ENCODE results near the gene HPSE.
"Not testable (repeated sequence)": the region's sequence is repeated elsewhere in the genome, so short reads cannot be mapped to it uniquely, and the experiment has no call there.

Gene HPSE

DNA sequence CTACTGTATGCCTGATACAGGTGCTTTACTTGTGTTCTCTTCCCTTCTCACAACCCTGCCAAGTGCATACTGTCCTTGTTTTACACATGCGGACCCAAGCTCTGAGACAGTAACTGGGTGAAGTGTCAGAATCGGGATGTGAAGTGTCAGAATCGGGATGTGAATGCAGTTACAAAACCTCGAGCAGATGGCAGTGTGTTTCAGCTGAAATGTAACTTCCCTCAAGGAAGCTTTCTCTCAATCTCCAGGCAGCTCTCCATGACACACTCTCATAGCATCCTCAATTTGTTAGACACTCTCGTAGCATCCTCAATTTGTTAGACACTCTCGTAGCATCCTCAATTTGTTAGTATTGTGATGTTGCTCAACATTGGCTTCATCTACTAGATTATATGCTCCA, 1.1 kb upstream of the HPSE start:
- in situ Hi-C loops (cut with MboI; ENCODE audit: low sequenced_read_pairs), result no loop called here

DNA sequence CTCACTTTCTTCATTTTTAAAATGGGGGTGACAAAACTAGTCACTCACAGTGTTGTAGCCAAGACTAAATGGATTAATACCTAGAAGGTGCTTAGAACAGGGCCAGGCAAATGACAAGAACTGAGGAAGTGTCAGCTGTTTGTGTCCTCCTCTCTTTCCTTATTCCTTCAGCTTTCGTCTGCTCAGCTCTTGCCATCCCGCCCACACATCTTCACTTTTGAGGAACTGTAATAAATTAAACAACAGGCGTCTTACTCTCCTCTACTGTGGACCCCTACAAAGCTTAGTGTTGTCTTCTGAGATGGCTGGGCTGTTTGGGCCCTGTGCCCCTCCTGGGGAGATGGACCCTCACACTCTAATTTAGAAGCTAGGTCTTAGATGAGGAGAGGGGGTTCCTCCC, 2.7 kb downstream of the HPSE start:
- in situ Hi-C loops (cut with MboI; ENCODE audit: low sequenced_read_pairs), result no loop called here

DNA sequence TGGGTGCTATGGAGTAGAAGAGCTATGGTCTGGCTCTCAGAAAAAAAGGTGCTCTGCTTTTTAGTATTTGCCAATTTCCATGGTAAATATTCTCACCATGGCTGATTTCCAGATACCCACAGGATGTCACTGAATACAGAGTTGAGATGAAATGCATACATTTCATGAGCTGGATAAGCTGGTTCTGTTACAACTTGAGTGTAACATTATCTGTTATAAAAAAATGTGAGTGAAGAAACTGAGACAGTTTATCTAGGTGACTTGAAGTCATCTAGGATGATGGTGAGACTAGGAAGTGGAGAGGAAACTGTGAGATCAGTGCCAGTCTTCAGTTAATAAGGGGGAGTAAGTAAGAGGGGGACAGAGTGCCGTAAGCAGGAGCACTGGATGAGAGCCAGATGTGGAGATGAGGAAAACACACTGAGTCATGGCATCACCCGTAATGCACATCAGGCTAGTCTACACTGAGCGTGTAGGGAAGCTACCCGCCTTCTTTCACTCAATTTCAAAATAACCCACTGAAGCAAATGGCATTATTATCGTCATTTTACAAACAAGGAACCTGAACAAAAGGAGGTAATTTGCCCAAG, 5.0 kb downstream of the HPSE start:
- in situ Hi-C loops (cut with MboI; ENCODE audit: low sequenced_read_pairs), result no loop called here

DNA sequence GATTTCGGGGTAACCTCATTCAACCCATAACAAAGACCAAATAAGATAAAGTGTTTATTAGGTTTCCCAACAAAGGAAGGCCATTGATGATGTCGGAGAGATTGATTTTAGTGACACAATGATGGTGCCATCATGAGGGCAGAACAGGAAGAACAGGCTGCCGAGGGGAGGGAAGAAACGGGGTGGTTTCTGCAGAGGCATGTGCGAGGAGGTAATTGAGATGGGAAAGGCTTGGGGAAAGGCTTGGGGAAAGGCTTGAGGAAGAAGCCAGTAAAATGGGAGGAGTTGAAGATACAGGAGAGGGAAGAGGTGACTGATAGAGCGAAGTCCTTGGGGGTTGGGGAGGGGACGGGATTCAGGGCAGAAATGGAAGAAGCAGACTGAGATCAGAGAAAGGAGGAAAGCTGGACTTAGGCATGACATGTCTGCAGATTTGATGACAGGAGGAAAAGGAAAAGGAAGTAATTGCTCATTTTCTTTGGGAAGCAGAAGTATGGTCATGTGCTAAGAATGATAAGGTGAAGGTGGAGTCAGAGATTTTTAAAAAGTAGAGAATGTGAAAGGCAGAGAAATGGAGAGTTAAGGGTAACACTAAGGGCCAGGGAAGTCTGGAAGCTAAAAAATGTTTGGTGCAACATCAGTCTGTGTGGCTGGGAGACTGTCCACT, 6.0 kb downstream of the HPSE start:
- in situ Hi-C loops (cut with MboI; ENCODE audit: low sequenced_read_pairs), result no loop called here

DNA sequence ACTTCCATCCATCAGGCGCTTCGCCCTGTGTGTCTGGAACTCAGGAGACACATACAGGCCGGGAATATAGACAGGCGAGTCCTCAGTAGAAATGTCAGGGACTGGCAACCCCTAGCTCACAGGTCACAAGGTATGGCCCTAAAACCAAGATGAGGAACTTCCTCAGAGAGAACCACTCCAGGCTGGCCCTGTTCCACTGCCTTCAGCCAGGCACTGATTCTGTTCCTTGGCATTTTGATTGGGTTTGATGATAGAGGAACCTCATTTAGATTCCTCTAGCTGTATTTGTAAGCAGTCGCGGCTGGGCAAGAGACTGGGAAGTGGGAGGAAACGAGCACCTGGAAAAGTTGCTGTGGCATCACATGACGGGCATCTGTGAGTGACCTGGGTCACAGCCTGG, 8.1 kb downstream of the HPSE start:
- in situ Hi-C loops (cut with MboI; ENCODE audit: low sequenced_read_pairs), result no loop called here

DNA sequence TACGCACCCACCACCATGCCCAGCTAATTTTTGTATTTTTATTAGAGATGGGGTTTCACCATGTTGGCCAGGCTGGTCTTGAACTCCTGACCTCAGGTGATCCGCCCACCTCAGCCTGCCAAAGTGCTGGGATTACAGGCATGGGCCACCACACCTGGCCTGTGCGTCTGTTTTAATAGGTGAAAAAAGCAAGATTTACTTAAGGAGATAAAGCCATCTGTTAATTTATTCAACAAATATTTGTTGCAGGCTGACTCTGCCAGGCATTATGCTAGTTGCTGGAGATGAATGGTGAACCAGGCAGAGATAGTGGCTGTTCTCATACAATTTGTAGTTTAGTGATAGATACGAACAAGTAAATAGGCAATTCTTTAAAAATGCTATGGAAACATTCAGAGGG, 9.3 kb downstream of the HPSE start:
- in situ Hi-C loops (cut with MboI; ENCODE audit: low sequenced_read_pairs), result not testable (repeated sequence)

DNA sequence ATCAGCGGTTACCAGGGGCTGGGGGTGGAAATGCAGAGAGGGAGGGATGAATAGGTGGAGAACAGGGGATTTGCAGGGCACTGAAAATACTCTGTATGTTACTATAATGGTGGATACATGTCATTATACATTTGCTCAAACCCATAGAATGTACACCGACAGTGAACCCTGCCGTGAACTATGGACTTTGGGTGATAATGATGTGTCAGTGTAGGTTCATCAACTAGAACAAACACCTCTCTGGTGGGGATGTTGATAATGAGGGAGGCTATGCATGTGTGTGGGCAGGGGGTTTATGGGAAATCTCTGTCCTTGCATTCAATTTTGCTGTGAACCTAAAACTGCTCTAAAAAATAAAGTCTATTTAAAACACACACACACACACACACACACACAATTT, 11.5 kb downstream of the HPSE start:
- in situ Hi-C loops (cut with MboI; ENCODE audit: low sequenced_read_pairs), result no loop called here

DNA sequence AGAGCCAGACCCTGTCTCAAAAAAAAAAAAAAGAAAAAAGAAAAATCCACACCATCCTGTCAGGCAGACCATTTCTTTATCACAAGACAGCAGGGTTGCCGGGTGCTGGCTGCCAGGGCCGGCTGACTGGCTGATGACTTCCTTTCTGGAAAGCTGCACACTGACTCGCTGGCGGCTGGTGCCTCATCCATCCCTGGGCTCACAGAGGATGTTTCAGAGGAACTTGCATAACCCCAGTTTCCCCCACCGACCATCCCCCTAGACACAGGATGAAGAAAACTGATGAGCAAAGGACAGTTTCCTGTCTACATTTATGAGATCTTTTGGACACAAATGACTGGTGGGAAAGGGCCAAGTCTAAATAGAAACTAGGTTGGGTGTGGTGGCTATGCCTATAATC, 14.1 kb downstream of the HPSE start:
- in situ Hi-C loops (cut with MboI; ENCODE audit: low sequenced_read_pairs), result no loop called here

DNA sequence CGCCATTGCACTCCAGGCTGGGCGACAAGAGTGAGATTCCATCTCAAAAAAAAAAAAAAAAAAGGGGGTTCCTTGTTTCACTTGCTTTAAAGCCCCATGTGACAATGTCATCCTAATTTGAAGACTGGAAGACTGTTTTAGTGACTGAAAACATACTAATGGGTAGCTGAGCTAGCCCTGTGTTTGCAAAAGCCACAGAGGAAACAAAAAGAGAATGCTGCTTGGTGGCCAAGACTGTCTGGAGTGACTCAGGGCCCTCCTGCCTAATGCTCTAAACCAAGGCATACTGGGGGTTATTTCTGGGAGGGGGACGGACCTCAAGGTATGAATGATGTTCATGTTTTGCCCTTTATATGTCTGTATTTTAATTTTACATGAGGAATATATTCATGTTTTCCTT, 16.0 kb downstream of the HPSE start:
- in situ Hi-C loops (cut with MboI; ENCODE audit: low sequenced_read_pairs), result no loop called here

DNA sequence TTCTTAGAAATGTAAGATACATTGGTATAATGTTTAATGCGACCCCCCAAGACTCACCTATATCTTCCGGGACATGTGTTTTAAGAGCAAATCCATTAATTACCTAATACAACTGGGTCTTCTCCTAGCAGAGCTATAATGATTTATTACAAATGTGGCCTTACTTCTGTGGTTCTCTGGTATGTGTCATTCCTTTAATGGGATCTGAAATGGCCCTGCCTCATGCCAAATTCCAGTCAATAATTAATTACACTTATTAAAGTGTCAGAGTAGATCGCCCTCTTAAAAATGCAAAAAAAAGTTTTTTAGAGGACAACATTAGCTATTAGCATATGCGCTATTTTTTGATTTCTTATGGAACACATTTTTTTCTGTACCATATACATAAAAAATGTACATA, 17.0 kb downstream of the HPSE start:
- in situ Hi-C loops (cut with MboI; ENCODE audit: low sequenced_read_pairs), result no loop called here

DNA sequence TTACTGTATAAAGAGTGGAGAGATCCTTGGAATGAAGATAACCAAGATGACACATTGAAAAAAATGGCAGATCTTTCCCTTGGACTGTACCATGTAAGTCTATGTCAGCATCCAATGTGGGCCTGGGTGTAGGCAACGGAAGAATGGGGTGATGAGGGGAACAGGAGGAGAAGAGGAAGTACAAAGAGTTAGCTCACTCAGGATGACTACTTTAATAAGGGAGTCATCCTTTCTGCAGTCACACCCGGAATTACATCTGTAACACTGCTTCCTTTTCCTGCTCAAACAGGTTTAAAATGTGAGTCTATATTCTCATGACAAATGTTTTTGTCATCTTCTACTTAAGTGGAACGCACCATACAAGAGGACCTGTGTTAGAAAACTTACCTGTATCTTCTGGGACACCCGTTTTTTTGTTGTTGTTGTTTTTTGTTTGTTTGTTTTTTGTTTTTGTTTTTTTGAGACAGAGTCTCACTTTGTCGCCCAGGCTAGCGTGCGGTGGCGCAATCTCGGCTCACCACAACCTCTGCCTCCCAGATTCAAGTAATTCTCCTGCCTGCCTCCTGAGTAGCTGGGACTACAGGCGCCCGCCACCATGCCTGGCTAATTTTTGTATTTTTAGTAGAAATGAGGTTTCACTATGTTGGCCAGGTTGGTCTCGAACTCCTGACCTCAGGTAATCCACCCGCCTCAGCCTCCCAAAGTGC, 18.0 kb downstream of the HPSE start:
- in situ Hi-C loops (cut with MboI; ENCODE audit: low sequenced_read_pairs), result no loop called here

DNA sequence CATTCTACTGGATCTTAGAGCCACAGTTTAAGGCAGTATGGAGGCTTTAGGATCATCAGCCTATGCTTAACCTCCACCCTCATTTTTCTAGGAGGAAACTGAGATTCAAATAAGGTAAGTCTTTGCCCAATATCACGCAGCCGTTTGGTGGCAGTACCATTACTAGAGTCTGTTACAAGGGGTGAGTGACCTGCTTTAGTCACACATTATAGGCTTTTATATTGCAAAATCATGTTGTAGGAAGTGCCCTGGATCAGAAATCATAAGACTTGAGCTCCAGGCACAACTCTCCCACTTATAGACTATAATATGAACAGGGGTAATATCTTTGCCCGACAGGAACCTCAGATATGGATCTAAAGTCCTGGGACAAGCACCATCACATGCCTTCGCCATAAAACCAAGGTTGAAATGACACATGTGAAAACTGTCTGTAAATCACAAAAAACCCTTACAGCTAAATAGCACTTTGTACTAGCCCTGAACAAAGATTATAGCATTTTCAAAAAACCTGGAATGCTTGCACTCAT, 19.2 kb downstream of the HPSE start:
- in situ Hi-C loops (cut with MboI; ENCODE audit: low sequenced_read_pairs), result no loop called here

DNA sequence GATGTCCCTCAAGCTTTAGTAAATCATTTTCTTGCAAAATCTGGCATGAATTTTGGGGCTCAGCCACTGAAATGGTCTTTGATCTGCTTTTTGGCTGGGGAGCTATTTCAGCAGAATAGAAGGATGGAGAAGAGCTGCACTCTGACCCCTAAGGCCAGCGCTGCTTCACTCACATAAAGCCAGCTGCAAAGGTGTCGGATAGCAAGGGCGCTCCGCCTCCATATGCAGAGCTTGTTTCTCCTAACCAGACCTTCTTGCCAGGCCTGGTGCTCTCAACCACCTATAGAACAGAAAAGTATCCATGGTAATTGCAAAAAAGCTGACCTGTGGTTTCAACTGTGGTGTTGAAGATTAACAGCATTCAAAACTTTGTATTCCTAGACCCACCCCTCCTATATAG, 26.0 kb downstream of the HPSE start:
- in situ Hi-C loops (cut with MboI; ENCODE audit: low sequenced_read_pairs), result no loop called here

DNA sequence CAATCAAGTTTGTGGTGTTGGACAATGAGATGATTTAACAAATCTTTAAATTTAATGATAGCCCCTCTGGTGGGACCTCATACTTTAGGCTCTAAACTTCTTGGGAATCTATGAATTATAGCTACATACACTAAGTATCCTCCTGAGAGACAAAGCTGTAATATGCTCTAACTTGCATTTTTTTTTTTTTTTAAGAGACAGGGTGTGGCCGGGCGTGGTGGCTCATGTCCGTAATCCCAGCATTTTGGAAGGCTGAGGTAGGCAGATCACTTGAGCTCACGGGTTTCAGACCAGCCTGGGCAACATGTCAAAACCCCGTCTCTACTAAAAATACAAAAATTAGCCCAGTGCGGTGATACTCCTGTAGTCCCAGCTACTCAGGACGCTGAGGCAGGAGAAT, 26.7 kb downstream of the HPSE start:
- in situ Hi-C loops (cut with MboI; ENCODE audit: low sequenced_read_pairs), result no loop called here

DNA sequence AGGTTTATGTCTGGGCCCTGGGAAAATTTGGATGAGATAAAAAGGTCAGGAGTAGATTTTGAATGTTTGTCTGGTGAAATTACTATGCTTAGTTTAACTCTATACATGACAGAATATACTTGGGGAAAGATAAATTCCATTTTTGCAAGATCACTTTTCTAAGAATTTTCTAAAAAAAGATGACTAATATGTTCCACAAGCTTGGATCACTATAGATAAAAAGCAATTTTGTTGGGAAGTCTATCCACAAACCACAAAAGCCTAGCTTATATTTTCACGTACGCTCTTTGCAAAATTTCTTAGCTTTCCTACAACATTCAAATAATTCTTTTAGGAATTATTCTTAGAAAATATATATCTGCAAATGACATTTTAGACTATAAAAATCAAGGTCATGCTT, 29.5 kb downstream of the HPSE start:
- in situ Hi-C loops (cut with MboI; ENCODE audit: low sequenced_read_pairs), result no loop called here

DNA sequence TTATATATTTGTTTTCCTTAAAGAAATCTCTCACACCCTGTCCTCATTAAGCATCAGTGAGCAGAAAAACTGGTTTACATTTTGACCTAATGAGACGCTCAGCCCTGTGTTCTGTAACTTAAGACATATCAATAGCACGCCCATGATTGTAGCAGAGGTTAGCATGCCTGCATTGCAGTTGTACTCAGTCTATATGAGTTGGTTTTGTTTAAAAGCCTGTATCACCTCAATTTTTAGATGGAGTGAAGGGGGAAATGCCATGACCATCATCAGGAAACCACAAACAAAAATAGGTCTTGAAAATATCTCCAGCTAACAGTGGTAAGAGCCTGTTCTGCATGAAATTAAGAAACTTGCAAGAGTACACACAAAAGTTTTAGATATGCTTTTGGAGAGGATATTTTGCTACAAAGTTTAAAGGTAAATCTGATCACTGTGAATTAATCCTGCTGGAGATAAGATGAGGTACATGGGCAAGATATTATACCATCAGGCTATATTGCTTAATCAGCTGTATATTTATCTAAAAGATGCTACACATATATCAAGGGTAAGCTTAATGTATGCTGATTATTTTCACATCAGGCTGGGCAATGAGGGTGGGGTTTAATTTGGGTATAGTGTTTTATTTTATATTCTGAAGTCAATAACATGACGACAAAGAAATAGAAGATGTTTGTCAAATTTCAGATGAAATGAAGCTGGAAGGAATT, 36.9 kb downstream of the HPSE start:
- in situ Hi-C loops (cut with MboI; ENCODE audit: low sequenced_read_pairs), result no loop called here

DNA sequence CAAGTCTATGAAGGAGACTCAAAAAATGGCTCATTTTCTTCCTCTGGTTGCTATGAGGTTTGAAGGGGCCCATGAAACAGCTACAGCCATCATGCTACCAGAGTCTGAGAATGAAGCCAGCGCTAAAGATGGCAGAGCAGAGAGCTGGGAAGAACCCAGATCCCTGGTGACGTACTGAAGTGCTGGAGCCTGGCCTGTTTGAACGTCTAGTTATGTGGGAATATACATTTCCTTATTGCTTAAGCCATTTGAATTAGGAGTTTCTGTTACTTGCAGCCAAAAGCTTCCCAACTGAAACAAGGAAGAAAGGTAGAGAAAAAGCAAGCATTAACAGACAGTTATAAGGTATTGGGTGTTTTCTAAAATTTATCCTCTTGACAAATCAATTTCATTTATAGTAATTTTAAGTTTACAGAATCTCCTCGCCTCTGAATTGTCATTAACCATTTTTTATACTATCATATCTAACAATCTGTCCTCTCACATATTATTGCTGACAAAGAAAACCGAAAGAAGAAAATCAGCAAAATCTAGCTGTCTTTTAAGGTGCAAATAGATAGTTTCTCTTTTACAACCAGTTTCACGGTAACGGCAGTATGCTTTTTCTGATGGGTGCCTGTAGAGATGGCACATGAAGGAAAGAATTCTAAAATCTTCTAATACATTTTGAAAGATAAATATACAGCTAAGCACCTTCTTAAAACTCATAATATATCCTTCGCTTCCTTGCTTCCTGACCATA, 41.2 kb downstream of the HPSE start:
- in situ Hi-C loops (cut with MboI; ENCODE audit: low sequenced_read_pairs), result no loop called here

DNA sequence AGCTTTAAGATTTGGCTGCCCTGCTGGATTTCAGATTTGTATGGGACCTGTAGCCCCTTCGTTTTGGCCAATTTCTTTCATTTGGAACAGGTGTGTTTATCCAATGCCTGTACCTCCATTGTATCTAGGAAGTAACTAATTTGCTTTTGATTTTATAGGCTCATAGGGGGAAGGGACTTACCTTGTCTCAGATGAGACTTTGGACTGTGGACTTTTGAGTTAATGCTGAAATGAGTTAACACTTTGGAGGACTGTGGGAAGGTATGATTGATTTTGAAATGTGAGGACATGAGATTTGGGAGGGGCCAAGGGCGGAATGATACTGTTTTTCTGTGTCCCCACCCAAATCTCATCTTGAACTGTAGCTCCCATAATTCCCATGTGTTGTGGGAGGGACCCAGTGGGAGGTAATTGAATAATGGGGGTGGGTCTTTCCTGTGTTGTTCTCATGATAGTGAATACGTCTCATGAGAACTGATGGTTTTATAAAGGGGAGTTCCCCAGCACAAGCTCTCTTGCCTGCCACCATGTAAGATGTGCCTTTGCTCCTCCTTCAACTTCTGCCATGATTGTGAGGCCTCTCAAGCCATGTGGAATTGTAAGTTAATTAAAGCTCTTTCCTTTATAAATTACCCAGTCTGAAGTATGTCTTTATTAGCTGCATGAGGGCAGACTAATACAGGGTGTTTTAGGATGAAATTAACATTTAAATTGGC, 44.4 kb downstream of the HPSE start:
- in situ Hi-C loops (cut with MboI; ENCODE audit: low sequenced_read_pairs), result not testable (repeated sequence)

DNA sequence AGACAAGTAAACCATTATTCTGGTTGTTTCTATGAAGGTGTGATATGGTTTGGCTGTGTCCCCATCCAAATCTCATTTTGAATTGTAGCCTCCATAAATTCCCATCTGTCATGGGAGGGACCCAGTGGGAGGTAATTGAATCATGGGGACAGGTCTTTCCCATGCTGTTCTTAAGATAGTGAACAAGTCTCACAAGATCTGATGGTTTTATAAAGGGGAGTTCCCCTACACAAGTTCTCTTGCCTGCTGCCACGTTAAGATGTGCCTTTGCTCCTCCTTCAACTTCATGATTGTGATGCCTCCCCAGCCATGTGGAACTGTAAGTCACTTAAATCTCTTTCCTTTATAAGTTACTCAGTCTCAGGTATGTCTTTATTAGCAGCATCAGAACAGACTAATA, 46.3 kb downstream of the HPSE start:
- in situ Hi-C loops (cut with MboI; ENCODE audit: low sequenced_read_pairs), result not testable (repeated sequence)

DNA sequence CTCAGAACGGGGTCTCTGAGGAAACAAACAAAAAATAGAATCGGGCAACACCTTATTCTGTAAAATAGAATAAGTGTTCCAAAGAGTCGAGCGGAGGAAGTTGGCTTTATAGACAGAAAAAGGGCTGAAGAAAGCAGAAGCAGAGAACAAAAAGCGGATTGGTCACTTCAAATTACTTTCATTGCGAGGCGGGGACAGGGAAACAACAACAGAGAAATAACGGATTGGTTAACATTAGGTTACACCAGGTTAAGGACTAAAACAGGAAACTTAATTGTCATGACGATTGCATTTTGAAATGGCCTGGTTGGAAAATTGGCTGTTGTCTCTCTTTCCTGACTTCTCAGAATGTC, 49.6 kb downstream of the HPSE start:
- in situ Hi-C loops (cut with MboI; ENCODE audit: low sequenced_read_pairs), result no loop called here

Measured in hTERT RPE-1 (cell line).